DOHH2 (cell line): ENCODE results near the gene CDHR2.

Experiments
- EZH2phosphoT487 ChIP-seq: fragments of 200-600 bp; sonication (generic); IDR thresholded peaks from 2 replicates; pipeline ENCODE4 v1.6.1; 2017; ENCODE audit warnings: borderline replicate concordance, mild to moderate bottlenecking, antibody characterized with exemption, low read length, moderate library complexity, mixed read lengths
- TF ChIP-seq, protein P1 (sequence below): fragments of 200-600 bp; sonication (generic); IDR thresholded peaks from one replicate; pipeline ENCODE4 v1.5.1; 2014; ENCODE audit warnings: antibody characterized with exemption, mild to moderate bottlenecking, low read depth, low read length; ENCODE audit not compliant: poor library complexity, severe bottlenecking

DNA sequence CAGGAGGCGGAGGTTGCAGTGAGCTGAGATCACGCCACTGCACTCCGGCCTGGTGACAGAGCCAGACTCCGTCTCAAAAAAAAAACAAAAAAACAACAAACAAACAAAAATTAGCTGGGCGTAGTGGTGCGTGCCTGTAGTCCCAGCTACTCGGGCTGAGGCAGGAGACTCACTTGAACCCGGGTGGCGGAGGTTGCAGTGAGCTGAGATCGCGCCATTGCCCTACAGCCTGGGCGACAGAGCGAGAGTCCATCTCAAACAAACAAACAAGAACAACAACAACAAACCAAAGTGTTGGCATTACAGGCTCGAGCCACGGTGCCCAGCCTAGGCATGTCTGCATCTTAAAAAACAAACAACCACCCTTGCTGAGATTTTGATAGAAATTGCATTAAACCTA, 24.2 kb upstream of the CDHR2 start:
- TF ChIP-seq, protein P1, sequence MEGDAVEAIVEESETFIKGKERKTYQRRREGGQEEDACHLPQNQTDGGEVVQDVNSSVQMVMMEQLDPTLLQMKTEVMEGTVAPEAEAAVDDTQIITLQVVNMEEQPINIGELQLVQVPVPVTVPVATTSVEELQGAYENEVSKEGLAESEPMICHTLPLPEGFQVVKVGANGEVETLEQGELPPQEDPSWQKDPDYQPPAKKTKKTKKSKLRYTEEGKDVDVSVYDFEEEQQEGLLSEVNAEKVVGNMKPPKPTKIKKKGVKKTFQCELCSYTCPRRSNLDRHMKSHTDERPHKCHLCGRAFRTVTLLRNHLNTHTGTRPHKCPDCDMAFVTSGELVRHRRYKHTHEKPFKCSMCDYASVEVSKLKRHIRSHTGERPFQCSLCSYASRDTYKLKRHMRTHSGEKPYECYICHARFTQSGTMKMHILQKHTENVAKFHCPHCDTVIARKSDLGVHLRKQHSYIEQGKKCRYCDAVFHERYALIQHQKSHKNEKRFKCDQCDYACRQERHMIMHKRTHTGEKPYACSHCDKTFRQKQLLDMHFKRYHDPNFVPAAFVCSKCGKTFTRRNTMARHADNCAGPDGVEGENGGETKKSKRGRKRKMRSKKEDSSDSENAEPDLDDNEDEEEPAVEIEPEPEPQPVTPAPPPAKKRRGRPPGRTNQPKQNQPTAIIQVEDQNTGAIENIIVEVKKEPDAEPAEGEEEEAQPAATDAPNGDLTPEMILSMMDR = no peak
- TF ChIP-seq EZH2phosphoT487 = no peak
